ENCODE measurements around the gene PALM. TPM values are rescaled to one million over a fixed set of nuclear protein-coding genes. Genes with fewer than 3 reads are reported as not detected.

The PALM gene
- total RNA-seq, 4 donors from 2014 or later, result 12.6 to 91.0 (median 42.2) TPM

- Histone ChIP-seq H3K27me3 (no peaks in the 10 kb centered on the region), H3K4me1 (peaks cover 0 to 18% of the 10 kb centered on the region in 2 donors), H3K36me3 (no peaks in the 10 kb centered on the region), H3K4me3 (no peak overlapping the region), H3K9me3 (no peaks in the 10 kb centered on the region), H3K27ac (peak overlapping the region; percentile 76 to 79)
- DNase-seq, result no peak
- intact Hi-C loops (cut with DNase I; ENCODE audit: low total_unique reads), result no loop called here
- TF ChIP-seq POLR2A (IDR thresholded peaks at IDR 0.05) (no peak), CTCF (IDR thresholded peaks at IDR 0.05) (no peak)
Observed at GRCh38 chr19:720345-721160, 11.8 kb downstream of the PALM start.

- intact Hi-C loops (cut with DNase I; ENCODE audit: low total_unique reads), result no loop called here
- Histone ChIP-seq H3K4me1 (peaks cover 0 to 18% of the 10 kb centered on the region in 2 donors), H3K36me3 (no peaks in the 10 kb centered on the region), H3K4me3 (no peak overlapping the region), H3K27ac (peak overlapping the region in 1 of 2 donors; percentile 43), H3K27me3 (no peaks in the 10 kb centered on the region), H3K9me3 (no peaks in the 10 kb centered on the region)
- DNase-seq, result peak in 1 of 2 donors; percentile 54
- TF ChIP-seq POLR2A (IDR thresholded peaks at IDR 0.05), result no peak
- no peak for TF ChIP-seq CTCF (IDR thresholded peaks at IDR 0.05)
Observed at GRCh38 chr19:722553-723101, 13.9 kb downstream of the PALM start.

- DNase-seq, result no peak
- H3K27ac ChIP-seq, result peak overlapping the region in 1 of 2 donors; percentile 43
- peaks cover 0 to 18% of the 10 kb centered on the region in 2 donors for H3K4me1 ChIP-seq
- no peaks in the 10 kb centered on the region for H3K36me3 ChIP-seq
- no peaks in the 10 kb centered on the region for H3K27me3 ChIP-seq
- no peak overlapping the region for H3K4me3 ChIP-seq
- TF ChIP-seq POLR2A (IDR thresholded peaks at IDR 0.05) (no peak), CTCF (IDR thresholded peaks at IDR 0.05) (no peak)
- H3K9me3 ChIP-seq, result no peaks in the 10 kb centered on the region
- intact Hi-C loops (cut with DNase I; ENCODE audit: low total_unique reads), result no loop called here
Observed at GRCh38 chr19:723247-723646, 14.5 kb downstream of the PALM start.

- no peak for DNase-seq
- no peak for TF ChIP-seq POLR2A (IDR thresholded peaks at IDR 0.05)
- TF ChIP-seq CTCF (IDR thresholded peaks at IDR 0.05), result no peak
- intact Hi-C loops (cut with DNase I; ENCODE audit: low total_unique reads), result no loop called here
- peaks cover 0 to 15% of the 10 kb centered on the region in 2 donors for H3K4me1 ChIP-seq
- no peaks in the 10 kb centered on the region for H3K36me3 ChIP-seq
- no peaks in the 10 kb centered on the region for H3K27me3 ChIP-seq
- no peaks in the 10 kb centered on the region for H3K9me3 ChIP-seq
- H3K4me3 ChIP-seq, result no peak overlapping the region
- H3K27ac ChIP-seq, result no peak overlapping the region
Observed at GRCh38 chr19:723714-724113, 15.0 kb downstream of the PALM start.

- TF ChIP-seq POLR2A (IDR thresholded peaks at IDR 0.05) (no peak), CTCF (IDR thresholded peaks at IDR 0.05) (no peak)
- no peak for DNase-seq
- Histone ChIP-seq H3K36me3 (no peaks in the 10 kb centered on the region), H3K27me3 (no peaks in the 10 kb centered on the region), H3K27ac (no peak overlapping the region), H3K9me3 (no peaks in the 10 kb centered on the region), H3K4me1 (peaks cover 0 to 2% of the 10 kb centered on the region in 2 donors), H3K4me3 (no peak overlapping the region)
- intact Hi-C loops (cut with DNase I; ENCODE audit: low total_unique reads), result no loop called here
Observed at GRCh38 chr19:725461-726089, 16.8 kb downstream of the PALM start.
